Sigmoid colon (tissue), 4 donors: ENCODE measurements around the gene TRAF4.

Experiments
- POLR2A ChIP-seq, 2 donors: fragments of 450-650 bp; IDR thresholded peaks; one replicate each; pipeline ENCODE4 v1.6.1; 2016; ENCODE audit warnings: antibody characterized with exemption in 2 of 2, mild to moderate bottlenecking in 2 of 2, moderate library complexity in 2 of 2
- POLR2AphosphoS5 ChIP-seq, 4 donors: sonication (generic); formaldehyde crosslinking; IDR thresholded peaks; one replicate each; pipeline ENCODE4 v1.6.1; 2017; ENCODE audit warnings: antibody characterized with exemption in 4 of 4
- TF ChIP-seq, protein P1 (sequence below), 4 experiments: fragments of 450-650 bp in 3 of 4; fragments of 200-600 bp in 1 of 4; IDR thresholded peaks; one replicate each; pipeline ENCODE4 v1.5.1; 2016 to 2019; ENCODE audit warnings: antibody characterized with exemption in 4 of 4, mild to moderate bottlenecking in 3 of 4, moderate library complexity in 2 of 4

DNA sequence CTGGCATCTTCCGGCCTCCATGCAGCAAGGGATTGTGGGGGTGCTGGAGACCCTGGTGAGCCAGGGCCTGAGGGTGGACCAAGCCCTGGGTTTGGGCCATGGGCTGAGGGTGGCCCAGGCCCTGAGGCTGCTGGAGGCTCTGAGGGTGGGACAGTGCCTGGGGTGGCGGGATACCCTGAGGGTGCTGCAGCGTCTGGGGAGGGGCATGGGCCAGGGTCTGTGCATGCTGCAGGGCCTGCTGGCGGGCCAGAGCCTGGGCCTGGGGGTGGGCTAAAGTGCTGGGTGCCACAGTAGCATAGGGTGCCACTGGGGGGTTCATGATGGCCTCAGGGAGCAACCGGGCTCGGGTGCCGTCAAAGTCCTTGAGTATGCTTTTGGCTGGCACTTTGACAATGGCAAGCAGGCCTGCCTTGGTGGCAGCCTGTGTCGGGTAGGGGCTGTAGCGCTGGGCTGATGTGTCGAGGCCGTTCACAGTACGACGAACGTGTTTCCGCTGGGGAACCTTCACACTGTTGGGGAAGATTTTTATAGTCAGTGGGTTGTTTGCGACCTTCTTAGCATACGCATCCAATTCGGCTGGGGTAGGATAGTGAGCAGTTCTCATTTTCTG is 15.6 kb downstream of the TRAF4 start:
- TF ChIP-seq POLR2AphosphoS5 (IDR thresholded peaks at IDR 0.05) (no peak), POLR2A (IDR thresholded peaks at IDR 0.05) (no peak)
- TF ChIP-seq, protein P1, sequence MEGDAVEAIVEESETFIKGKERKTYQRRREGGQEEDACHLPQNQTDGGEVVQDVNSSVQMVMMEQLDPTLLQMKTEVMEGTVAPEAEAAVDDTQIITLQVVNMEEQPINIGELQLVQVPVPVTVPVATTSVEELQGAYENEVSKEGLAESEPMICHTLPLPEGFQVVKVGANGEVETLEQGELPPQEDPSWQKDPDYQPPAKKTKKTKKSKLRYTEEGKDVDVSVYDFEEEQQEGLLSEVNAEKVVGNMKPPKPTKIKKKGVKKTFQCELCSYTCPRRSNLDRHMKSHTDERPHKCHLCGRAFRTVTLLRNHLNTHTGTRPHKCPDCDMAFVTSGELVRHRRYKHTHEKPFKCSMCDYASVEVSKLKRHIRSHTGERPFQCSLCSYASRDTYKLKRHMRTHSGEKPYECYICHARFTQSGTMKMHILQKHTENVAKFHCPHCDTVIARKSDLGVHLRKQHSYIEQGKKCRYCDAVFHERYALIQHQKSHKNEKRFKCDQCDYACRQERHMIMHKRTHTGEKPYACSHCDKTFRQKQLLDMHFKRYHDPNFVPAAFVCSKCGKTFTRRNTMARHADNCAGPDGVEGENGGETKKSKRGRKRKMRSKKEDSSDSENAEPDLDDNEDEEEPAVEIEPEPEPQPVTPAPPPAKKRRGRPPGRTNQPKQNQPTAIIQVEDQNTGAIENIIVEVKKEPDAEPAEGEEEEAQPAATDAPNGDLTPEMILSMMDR (IDR thresholded peaks at IDR 0.05): no peak
